Stimulated activated CD8-positive, alpha-beta memory T cell treated with anti-CD3 and anti-CD28 coated beads, Interleukin-15, amount 100 ng/mL, for 24 hours (primary cell): ENCODE data around the gene PER1.

Experiments
- DNase-seq: peaks from one replicate; pipeline ENCODE4 v3.0.0-alpha.2; 2020; ENCODE audit warnings: low read depth

Gene PER1

GRCh38 chr17:8151641-8152111 is 528 bp downstream of the PER1 start:
- no peak for DNase-seq

GRCh38 chr17:8151120-8151640 is 1.0 kb downstream of the PER1 start:
- DNase-seq = peak; percentile 82

GRCh38 chr17:8150194-8151119 is 1.7 kb downstream of the PER1 start:
- no peak for DNase-seq

GRCh38 chr17:8149419-8150193 is 2.6 kb downstream of the PER1 start:
- DNase-seq = no peak

GRCh38 chr17:8148560-8148959 is 3.6 kb downstream of the PER1 start:
- DNase-seq = no peak

GRCh38 chr17:8147805-8148404 is 4.3 kb downstream of the PER1 start:
- no peak for DNase-seq

- no peak for DNase-seq
Measured at GRCh38 chr17:8147141-8147804, 4.9 kb downstream of the PER1 start.

GRCh38 chr17:8146381-8147140 is 5.6 kb downstream of the PER1 start:
- no peak for DNase-seq

GRCh38 chr17:8145811-8146210 is 6.4 kb downstream of the PER1 start:
- DNase-seq = no peak

GRCh38 chr17:8144401-8145231 is 7.6 kb downstream of the PER1 start:
- DNase-seq = no peak

GRCh38 chr17:8143581-8144400 is 8.4 kb downstream of the PER1 start:
- DNase-seq = no peak

- no peak for DNase-seq
Measured at GRCh38 chr17:8142887-8143580, 9.2 kb downstream of the PER1 start.

GRCh38 chr17:8142158-8142886 is 9.9 kb downstream of the PER1 start:
- DNase-seq = no peak

- DNase-seq = no peak
Measured at GRCh38 chr17:8141741-8142140, 10.5 kb downstream of the PER1 start.

- DNase-seq = no peak
Measured at GRCh38 chr17:8141045-8141444, 11.2 kb downstream of the PER1 start.

GRCh38 chr17:8140065-8141029 is 11.9 kb downstream of the PER1 start:
- no peak for DNase-seq
